ENCODE data around the gene SOS1. TPM values are rescaled to one million over a fixed set of nuclear protein-coding genes. Genes with fewer than 3 reads are reported as not detected.

Gene SOS1
- 10.5 and 11.3 TPM in 2 replicates for total RNA-seq

GRCh38 chr2:39120771-39121522 is at the start of gene SOS1:
SOS1 (minus strand) TSS chr2:39121051; CDS start chr2:39120422, 629 bp downstream.

Other genes with a start within 250 kb of the SOS1 start
- gene DHX57, start 245.1 kb downstream of the SOS1 start, total RNA-seq: 12.0 and 18.3 TPM in 2 replicates
- gene MORN2, start 245.1 kb downstream of the SOS1 start, total RNA-seq: 10.3 and 13.8 TPM in 2 replicates
- under 0.01 and 0.26 TPM in 2 replicates for gene ARHGEF33, start 231.2 kb downstream of the SOS1 start, total RNA-seq
- gene CDKL4, start 122.9 kb upstream of the SOS1 start, total RNA-seq: 0.43 and 1.5 TPM in 2 replicates